Measurements from ENCODE around the gene SPRR1A. TPM values are rescaled to one million over a fixed set of nuclear protein-coding genes. Genes with fewer than 3 reads are reported as not detected.

The SPRR1A gene
- polyA plus RNA-seq, 3 donors from 2014 or later, result not detected

DNA sequence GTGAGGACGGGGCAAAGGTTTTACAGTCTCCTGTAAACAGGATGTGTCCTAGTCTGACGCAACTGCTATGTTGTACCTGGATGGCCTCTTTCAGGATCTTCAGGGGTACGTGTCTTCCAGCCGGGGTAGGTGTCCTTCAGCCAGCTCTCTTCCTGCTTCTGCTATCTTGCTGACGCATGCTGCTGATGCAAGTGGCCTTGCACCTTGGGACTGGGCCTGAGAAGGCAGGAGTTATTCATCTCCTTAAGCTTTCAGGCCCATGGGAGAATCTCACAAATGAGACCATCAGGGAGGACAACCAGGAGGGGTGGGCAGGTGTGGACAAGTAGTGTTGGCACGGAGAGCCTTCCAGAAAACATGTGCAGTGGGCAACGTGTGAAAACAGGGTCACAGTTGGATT lies 39.2 kb downstream of the SPRR1A start:
- Mint-ChIP-seq H3K9me3 (peaks cover 0 to 4% (median 0%) of the 10 kb centered on the region in 6 donors), H3K4me3 (no peak overlapping the region), H3K4me1 (no peaks in the 10 kb centered on the region), H3K27me3 (ENCODE audit: low read depth in 3 of 3) (peaks cover 0 to 14% (median 4%) of the 10 kb centered on the region in 3 donors), H3K27ac (no peak overlapping the region), H3K36me3 (no peaks in the 10 kb centered on the region)
- DNase-seq, result no peak

- Mint-ChIP-seq H3K9me3 (peaks cover 0 to 4% (median 0%) of the 10 kb centered on the region in 6 donors), H3K4me3 (no peak overlapping the region), H3K36me3 (no peaks in the 10 kb centered on the region), H3K4me1 (no peaks in the 10 kb centered on the region), H3K27ac (no peak overlapping the region), H3K27me3 (ENCODE audit: low read depth in 3 of 3) (peaks cover 0 to 11% (median 5%) of the 10 kb centered on the region in 3 donors)
- DNase-seq, result no peak
These were observed 40.5 kb downstream of the SPRR1A start for GRCh38 chr1:153024413-153024812.

- H3K9me3 Mint-ChIP-seq, result peaks cover 0 to 2% (median 0%) of the 10 kb centered on the region in 6 donors
- H3K36me3 Mint-ChIP-seq, result no peaks in the 10 kb centered on the region
- H3K4me3 Mint-ChIP-seq, result no peak overlapping the region
- DNase-seq, result no peak
- no peaks in the 10 kb centered on the region for H3K4me1 Mint-ChIP-seq
- H3K27ac Mint-ChIP-seq, result no peak overlapping the region
- peaks cover 0 to 9% (median 5%) of the 10 kb centered on the region in 3 donors for H3K27me3 Mint-ChIP-seq (ENCODE audit: low read depth in 3 of 3)
These were observed 41.9 kb downstream of the SPRR1A start for GRCh38 chr1:153025797-153026196.

DNA sequence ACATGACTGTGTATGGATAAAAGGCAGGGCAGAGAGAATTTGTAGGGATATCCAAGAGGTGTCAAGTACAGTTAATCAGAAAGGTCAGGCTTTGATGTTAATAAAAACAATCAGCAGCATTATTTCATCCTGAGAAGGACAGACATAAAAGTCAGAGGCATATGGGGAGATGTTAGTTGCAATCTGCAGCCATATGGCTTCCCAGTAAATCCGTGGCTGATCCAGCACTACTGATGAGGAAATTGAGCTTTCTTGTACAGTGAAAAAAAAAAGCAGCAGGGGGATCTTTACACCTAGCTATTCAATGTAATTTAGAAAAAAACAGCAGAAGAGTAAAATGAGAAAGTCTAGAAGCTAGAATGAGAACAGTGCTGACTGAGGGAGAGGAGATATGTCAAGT lies 44.9 kb downstream of the SPRR1A start:
- Mint-ChIP-seq H3K27ac (no peak overlapping the region), H3K27me3 (ENCODE audit: low read depth in 3 of 3) (peaks cover 0 to 8% (median 3%) of the 10 kb centered on the region in 3 donors), H3K4me1 (no peaks in the 10 kb centered on the region), H3K36me3 (no peaks in the 10 kb centered on the region), H3K4me3 (no peak overlapping the region), H3K9me3 (peaks cover 0 to 2% (median 0%) of the 10 kb centered on the region in 6 donors)
- DNase-seq, result no peak

DNA sequence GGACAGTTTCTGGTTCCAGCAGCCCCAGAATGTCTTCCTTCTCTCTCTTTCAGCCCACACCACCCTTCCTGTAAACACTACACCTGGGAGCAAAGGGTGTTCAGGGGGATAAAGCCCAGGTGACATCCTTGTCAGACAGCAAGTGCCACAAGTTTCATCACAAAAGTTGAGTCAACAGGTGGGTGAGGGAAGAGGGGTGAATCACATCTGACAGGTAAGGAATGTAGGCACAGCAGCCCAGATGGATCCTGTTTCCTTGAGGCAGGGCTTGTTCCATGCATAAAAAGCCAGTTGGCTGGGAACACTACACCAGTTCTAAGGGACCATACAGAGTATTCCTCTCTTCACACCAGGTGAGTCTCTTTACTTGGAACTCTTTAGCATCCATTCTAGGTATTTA lies 47.0 kb downstream of the SPRR1A start, which contains the start of gene SPRR1B:
Gene SPRR1B, plus strand, starts transcription at position 309 of the 400 bp plus-strand sequence. CDS start 1,143 bp downstream, outside the sequence.
- Mint-ChIP-seq H3K27me3 (ENCODE audit: low read depth in 3 of 3) (peaks cover 3 to 8% (median 3%) of the 10 kb centered on the region in 3 donors), H3K4me1 (no peaks in the 10 kb centered on the region), H3K9me3 (peaks cover 0 to 2% (median 0%) of the 10 kb centered on the region in 6 donors), H3K27ac (no peak within 1 kb of the TSS), H3K36me3 (no peaks in the 10 kb centered on the region), H3K4me3 (no peak within 1 kb of the TSS)
- no peak for DNase-seq

DNA sequence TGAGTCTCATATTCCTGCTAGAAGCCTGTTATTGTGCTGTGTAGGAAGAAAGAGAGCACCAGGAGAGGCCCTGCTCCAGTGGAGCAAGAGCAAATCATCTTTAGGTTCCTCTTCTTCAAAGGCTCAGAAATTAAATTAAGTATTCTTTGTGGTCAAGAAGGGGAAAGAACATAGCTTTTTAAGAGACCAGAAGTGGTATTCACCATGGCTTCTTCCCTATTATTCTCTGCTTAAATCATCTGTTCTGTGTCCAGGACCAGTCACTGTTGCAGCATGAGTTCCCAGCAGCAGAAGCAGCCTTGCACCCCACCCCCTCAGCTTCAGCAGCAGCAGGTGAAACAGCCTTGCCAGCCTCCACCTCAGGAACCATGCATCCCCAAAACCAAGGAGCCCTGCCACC lies 48.2 kb downstream of the SPRR1A start:
- H3K27ac Mint-ChIP-seq, result no peak overlapping the region

GRCh38 chr1:153032677-153033308 lies 48.9 kb downstream of the SPRR1A start:
- Mint-ChIP-seq H3K4me3 (no peak overlapping the region), H3K9me3 (peaks cover 0 to 2% (median 0%) of the 10 kb centered on the region in 6 donors), H3K27ac (no peak overlapping the region), H3K4me1 (no peaks in the 10 kb centered on the region), H3K27me3 (ENCODE audit: low read depth in 3 of 3) (peaks cover 3 to 5% (median 5%) of the 10 kb centered on the region in 3 donors), H3K36me3 (no peaks in the 10 kb centered on the region)
- DNase-seq, result no peak

More for the DNA sequence above, 48.2 kb downstream of the SPRR1A start:
- DNase-seq, result no peak
- Mint-ChIP-seq H3K9me3 (peaks cover 0 to 2% (median 0%) of the 10 kb centered on the region in 6 donors), H3K4me1 (no peaks in the 10 kb centered on the region), H3K4me3 (no peak overlapping the region), H3K36me3 (no peaks in the 10 kb centered on the region), H3K27me3 (ENCODE audit: low read depth in 3 of 3) (peaks cover 3 to 5% (median 5%) of the 10 kb centered on the region in 3 donors)

- no peak for DNase-seq
- Mint-ChIP-seq H3K27me3 (ENCODE audit: low read depth in 3 of 3) (peaks cover 2 to 5% (median 3%) of the 10 kb centered on the region in 3 donors), H3K4me3 (no peak overlapping the region), H3K9me3 (no peaks in the 10 kb centered on the region), H3K27ac (no peak overlapping the region), H3K4me1 (no peaks in the 10 kb centered on the region), H3K36me3 (no peaks in the 10 kb centered on the region)
These were observed 51.3 kb downstream of the SPRR1A start for GRCh38 chr1:153035211-153035610.

Other genes starting within 250 kb of the SPRR1A start
- not detected for gene KPRP, start 226.1 kb upstream of the SPRR1A start, polyA plus RNA-seq
- not detected for gene LCE1F, start 208.9 kb upstream of the SPRR1A start, polyA plus RNA-seq
- not detected for gene LCE1E, start 197.8 kb upstream of the SPRR1A start, polyA plus RNA-seq
- not detected for gene LCE1D, start 187.4 kb upstream of the SPRR1A start, polyA plus RNA-seq
- not detected for gene LCE1C, start 177.4 kb upstream of the SPRR1A start, polyA plus RNA-seq
- not detected for gene LCE1B, start 172.1 kb upstream of the SPRR1A start, polyA plus RNA-seq
- gene LCE1A, start 156.6 kb upstream of the SPRR1A start, polyA plus RNA-seq, result not detected
- not detected for gene LCE6A, start 141.2 kb upstream of the SPRR1A start, polyA plus RNA-seq
- not detected for gene LCE7A, start 124.1 kb upstream of the SPRR1A start, polyA plus RNA-seq
- not detected for gene SMCP, start 105.8 kb upstream of the SPRR1A start, polyA plus RNA-seq
- gene IVL, start 75.5 kb upstream of the SPRR1A start, polyA plus RNA-seq, result not detected
- gene SPRR5, start 36.9 kb upstream of the SPRR1A start, polyA plus RNA-seq, result not detected
- not detected for gene SPRR4, start 13.4 kb upstream of the SPRR1A start, polyA plus RNA-seq
- not detected for gene SPRR3, start 17.7 kb downstream of the SPRR1A start, polyA plus RNA-seq
- not detected for gene SPRR1B, start 47.1 kb downstream of the SPRR1A start, polyA plus RNA-seq
- gene SPRR2D, start 57.0 kb downstream of the SPRR1A start, polyA plus RNA-seq, result not detected
- gene SPRR2A, start 73.4 kb downstream of the SPRR1A start, polyA plus RNA-seq, result not detected
- gene SPRR2B, start 87.5 kb downstream of the SPRR1A start, polyA plus RNA-seq, result not detected
- gene SPRR2E, start 110.4 kb downstream of the SPRR1A start, polyA plus RNA-seq, result not detected
- gene SPRR2F, start 129.4 kb downstream of the SPRR1A start, polyA plus RNA-seq, result not detected
- not detected for gene SPRR2G, start 166.8 kb downstream of the SPRR1A start, polyA plus RNA-seq
- gene LELP1, start 219.3 kb downstream of the SPRR1A start, polyA plus RNA-seq, result not detected
- not detected for gene PRR9, start 233.5 kb downstream of the SPRR1A start, polyA plus RNA-seq